ENCODE measurements around the gene CD28.
"Not testable (repeated sequence)": the region's sequence is repeated elsewhere in the genome, so short reads cannot be mapped to it uniquely, and the experiment has no call there.

The CD28 gene

DNA sequence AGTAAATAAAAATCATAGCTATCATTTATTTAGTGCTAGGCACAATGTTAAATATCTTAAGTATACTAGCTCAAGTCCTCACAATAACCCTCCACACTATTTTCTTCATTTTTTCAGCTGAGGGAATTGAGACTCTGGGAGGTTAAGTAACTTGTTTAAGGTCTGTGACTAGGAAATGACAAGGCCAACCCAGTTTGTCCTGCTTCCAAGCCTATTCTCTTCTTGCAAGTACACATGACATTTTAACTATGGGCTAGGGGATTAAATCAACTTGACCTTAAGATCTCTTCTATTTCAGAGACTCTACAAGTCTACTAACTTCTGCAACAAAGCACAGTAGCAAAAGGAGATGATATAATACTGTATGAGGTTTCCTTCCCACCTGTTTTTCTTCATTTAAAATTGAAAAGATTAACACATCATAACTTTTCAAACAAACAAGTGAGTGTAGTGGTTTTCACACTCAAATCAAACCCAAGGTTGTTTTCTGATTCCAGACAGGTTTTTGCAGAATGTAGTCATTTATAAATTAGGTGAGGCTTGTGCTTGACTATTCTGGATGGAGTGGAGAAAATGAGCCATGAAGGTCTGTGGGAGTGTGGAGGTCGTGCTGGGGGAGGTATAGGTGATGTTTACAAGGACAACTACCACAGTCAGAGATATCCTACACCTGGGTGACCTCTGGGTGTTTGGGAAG lies 57.0 kb downstream of the CD28 start:
- Histone ChIP-seq H3K9ac (ENCODE audit: low read length) (no peak overlapping the region), H3K27me3 (ENCODE audit: control insufficient read depth, insufficient read depth, low read length) (no peaks in the 10 kb centered on the region), H3K4me3 (ENCODE audit: low read length) (no peak overlapping the region), H3K27ac (ENCODE audit: low read depth, low read length) (no peak overlapping the region), H3K36me3 (ENCODE audit: control insufficient read depth, insufficient read depth, low read length) (no peaks in the 10 kb centered on the region), H3K4me1 (ENCODE audit: control insufficient read depth, insufficient read depth, low read length) (no peaks in the 10 kb centered on the region)

DNA sequence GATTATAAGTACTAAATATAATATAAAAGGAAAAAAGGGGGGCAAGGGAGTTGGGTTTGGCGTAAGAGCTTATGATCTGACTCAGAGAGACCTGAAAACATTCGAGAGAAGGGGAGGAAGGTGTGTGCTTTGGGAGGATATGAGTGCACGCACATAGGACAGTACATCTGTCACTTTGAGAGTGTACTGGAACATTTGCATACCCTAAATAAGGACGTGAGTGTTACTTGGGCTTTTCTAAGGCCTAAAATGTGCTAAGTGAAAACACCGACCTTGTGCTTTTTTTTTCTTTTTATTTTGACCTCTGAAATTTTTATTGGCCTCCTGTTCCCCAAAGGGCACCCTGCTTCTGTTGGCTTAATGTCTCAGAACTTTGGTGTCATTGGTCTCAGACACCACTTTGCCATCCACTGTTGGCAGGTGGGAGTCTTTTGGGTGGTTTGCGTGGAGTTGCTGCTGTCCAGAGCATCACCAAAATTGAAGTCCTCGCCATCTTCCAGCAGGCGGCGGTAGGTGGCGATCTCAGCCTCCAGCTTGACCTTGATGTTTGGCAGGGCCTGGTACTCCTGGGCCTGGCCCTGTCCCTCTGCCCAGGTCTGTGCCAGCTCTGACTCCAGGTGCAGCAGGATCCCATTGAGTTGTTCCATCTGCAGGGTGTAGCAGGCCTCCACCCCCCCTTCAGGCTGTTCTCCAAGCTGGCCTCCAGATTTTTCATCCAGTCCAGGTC lies 57.7 kb downstream of the CD28 start:
- H3K36me3 ChIP-seq (ENCODE audit: control insufficient read depth, insufficient read depth, low read length) = no peaks in the 10 kb centered on the region
- H3K27ac ChIP-seq (ENCODE audit: low read depth, low read length) = no peak overlapping the region
- no peak overlapping the region for H3K9ac ChIP-seq (ENCODE audit: low read length)
- no peak overlapping the region for H3K4me3 ChIP-seq (ENCODE audit: low read length)
- no peaks in the 10 kb centered on the region for H3K4me1 ChIP-seq (ENCODE audit: control insufficient read depth, insufficient read depth, low read length)
- no peaks in the 10 kb centered on the region for H3K27me3 ChIP-seq (ENCODE audit: control insufficient read depth, insufficient read depth, low read length)

DNA sequence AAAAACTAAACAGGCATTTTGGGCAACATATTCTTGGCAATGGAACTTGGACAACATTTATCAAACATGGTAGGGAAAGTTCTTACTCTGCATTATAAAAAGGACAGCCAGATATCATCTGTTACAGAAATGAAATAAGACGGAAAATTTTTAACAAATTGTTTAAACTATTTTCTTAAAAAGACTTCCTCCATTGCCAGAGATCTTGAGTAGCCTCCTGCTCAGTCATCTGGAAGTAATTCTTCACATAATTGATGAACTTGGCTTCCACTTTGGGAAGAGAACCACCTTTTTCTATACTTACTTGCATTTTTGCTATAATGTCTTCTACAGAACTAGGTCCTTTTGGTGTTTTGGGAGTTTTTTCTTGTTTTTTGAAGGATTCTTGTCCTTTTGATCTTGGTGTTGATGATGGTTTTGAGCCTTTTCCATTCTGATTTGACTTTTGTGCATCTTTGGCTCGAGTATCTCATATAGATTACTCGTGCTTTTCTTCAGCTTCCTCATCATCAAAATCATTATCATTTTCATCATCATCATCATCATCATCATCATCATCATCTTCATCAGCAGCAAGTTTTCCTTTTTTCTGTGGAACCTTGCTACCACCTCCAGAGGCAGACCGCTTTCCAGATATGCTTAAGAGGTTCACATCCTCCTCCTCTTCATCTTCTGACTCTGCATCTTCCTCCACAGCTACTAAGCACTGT lies 66.2 kb downstream of the CD28 start:
- no peak overlapping the region for H3K27ac ChIP-seq (ENCODE audit: low read depth, low read length)

DNA sequence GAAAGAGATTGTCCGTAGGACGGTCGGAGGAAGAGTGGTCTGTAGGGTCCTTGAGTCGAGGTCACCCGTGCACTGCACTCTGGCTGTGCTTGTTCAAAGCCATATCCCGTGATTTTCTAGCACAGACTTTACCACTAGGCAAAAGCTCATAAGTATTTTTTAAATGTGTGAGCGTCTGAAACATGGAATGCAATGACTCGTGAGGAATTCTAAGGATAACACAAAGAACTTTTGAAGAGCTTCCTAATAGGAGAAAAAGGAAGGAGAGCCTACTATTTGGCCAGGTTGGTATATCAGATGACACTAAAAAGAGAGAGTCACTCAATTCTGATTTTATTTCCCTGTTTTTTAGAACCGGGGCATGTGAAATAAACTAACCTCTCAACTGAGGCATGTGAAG lies 68.3 kb downstream of the CD28 start:
- no peaks in the 10 kb centered on the region for H3K36me3 ChIP-seq (ENCODE audit: control insufficient read depth, insufficient read depth, low read length)

More for the DNA sequence above, 66.2 kb downstream of the CD28 start:
- H3K4me3 ChIP-seq (ENCODE audit: low read length) = no peak overlapping the region
- no peak overlapping the region for H3K9ac ChIP-seq (ENCODE audit: low read length)
- no peaks in the 10 kb centered on the region for H3K4me1 ChIP-seq (ENCODE audit: control insufficient read depth, insufficient read depth, low read length)
- no peaks in the 10 kb centered on the region for H3K36me3 ChIP-seq (ENCODE audit: control insufficient read depth, insufficient read depth, low read length)
- H3K27me3 ChIP-seq (ENCODE audit: control insufficient read depth, insufficient read depth, low read length) = no peaks in the 10 kb centered on the region

DNA sequence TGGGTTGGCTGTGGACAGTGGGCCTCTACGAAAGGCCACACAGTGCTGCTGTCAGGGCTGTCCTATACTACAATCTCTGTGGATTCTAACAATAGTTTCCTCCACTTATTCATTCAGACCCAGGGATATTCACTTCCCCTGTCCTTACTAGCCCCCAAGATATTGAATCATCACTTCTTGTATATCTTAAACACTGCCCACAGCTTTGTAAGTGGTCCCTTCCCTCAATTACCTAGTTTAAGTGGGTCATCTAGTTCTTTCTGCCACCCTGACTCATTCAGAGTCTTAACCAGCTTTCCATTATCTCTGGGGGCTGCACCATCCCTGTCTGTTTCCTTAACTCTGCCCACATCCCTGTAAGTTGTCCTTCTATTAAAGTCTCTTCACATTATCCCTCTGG lies 69.2 kb downstream of the CD28 start:
- H3K4me3 ChIP-seq (ENCODE audit: low read length) = no peak overlapping the region
- no peaks in the 10 kb centered on the region for H3K27me3 ChIP-seq (ENCODE audit: control insufficient read depth, insufficient read depth, low read length)
- H3K4me1 ChIP-seq (ENCODE audit: control insufficient read depth, insufficient read depth, low read length) = no peaks in the 10 kb centered on the region
- H3K27ac ChIP-seq (ENCODE audit: low read depth, low read length) = no peak overlapping the region
- no peaks in the 10 kb centered on the region for H3K36me3 ChIP-seq (ENCODE audit: control insufficient read depth, insufficient read depth, low read length)
- no peak overlapping the region for H3K9ac ChIP-seq (ENCODE audit: low read length)

More for the DNA sequence above, 68.3 kb downstream of the CD28 start:
- Histone ChIP-seq H3K27me3 (ENCODE audit: control insufficient read depth, insufficient read depth, low read length) (no peaks in the 10 kb centered on the region), H3K4me1 (ENCODE audit: control insufficient read depth, insufficient read depth, low read length) (no peaks in the 10 kb centered on the region), H3K4me3 (ENCODE audit: low read length) (no peak overlapping the region), H3K27ac (ENCODE audit: low read depth, low read length) (no peak overlapping the region), H3K9ac (ENCODE audit: low read length) (no peak overlapping the region)

DNA sequence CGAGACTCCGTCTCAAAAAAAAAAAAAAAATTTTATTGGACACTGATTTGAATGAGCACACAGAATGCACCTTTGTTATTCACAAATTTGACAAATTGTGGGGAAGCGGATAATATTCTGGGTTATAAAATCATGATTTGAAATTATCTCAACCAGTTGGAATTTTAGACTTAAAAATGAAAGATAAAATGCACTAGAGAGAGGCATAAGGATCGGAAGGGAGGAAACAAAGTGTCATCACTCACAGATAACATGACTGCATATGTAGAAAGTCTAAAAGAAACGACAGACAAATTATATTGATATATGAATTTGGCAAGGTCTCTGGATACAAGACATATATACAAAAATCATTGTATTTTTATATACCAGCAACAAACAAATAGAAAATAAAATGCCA lies 70.6 kb downstream of the CD28 start:
- no peak overlapping the region for H3K27ac ChIP-seq (ENCODE audit: low read depth, low read length)
- H3K36me3 ChIP-seq (ENCODE audit: control insufficient read depth, insufficient read depth, low read length) = no peaks in the 10 kb centered on the region
- H3K4me3 ChIP-seq (ENCODE audit: low read length) = no peak overlapping the region
- H3K27me3 ChIP-seq (ENCODE audit: control insufficient read depth, insufficient read depth, low read length) = no peaks in the 10 kb centered on the region
- H3K4me1 ChIP-seq (ENCODE audit: control insufficient read depth, insufficient read depth, low read length) = no peaks in the 10 kb centered on the region
- no peak overlapping the region for H3K9ac ChIP-seq (ENCODE audit: low read length)

DNA sequence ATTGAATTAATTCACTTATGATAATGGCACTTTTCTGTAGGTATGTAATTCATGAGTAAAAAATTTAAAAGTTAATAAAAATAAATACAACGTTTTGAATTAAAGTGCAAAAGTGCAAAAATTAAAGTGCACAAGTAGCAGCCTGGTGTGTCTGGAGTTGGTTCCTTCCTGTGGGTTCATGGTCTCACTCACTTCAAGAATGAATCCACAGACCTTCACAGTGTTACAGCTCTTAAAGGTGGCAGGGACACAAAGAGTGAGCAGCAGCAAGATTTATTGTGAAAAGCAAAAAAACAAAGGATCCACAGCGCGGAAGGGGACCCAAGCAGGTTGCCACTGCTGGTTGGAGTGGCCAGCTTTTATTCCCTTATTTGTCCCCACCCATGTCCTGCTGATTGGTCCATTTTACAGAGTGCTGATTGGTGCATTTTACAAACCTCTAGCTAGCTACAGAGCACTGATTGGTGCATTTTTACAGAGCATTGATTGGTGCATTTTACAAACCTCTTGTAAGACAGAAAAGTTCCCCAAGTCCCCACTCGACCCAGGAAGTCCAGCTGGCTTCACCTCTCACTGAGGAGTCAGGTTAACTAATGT lies 73.1 kb downstream of the CD28 start:
- not testable (repeated sequence) for H3K27me3 ChIP-seq (ENCODE audit: control insufficient read depth, insufficient read depth, low read length); H3K27ac ChIP-seq (ENCODE audit: low read depth, low read length); H3K9ac ChIP-seq (ENCODE audit: low read length); H3K4me3 ChIP-seq (ENCODE audit: low read length); H3K36me3 ChIP-seq (ENCODE audit: control insufficient read depth, insufficient read depth, low read length)
- H3K4me1 ChIP-seq (ENCODE audit: control insufficient read depth, insufficient read depth, low read length) = peaks cover 11% of the 10 kb centered on the region

DNA sequence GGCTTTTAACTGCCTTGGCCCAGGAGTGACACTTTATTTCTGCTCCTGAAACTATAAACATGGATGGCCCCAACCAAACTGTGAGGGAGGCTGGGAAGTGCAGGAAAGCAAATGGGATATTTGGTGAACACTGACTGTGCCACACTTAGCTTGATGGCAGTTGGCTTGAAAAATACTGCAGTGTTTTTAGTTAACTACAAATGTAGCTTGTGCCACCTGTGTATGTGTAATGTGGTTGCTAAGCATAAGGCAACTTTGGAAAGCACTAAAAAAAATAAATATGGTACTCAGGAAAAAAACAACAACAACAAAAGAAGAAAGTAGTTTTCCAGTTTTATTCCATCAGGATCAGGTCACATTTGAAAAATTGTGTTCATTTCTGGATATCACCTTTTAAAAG lies 73.8 kb downstream of the CD28 start:
- Histone ChIP-seq H3K9ac (ENCODE audit: low read length) (no peak overlapping the region), H3K27ac (ENCODE audit: low read depth, low read length) (no peak overlapping the region), H3K4me1 (ENCODE audit: control insufficient read depth, insufficient read depth, low read length) (peaks cover 11% of the 10 kb centered on the region), H3K27me3 (ENCODE audit: control insufficient read depth, insufficient read depth, low read length) (no peaks in the 10 kb centered on the region), H3K4me3 (ENCODE audit: low read length) (no peak overlapping the region), H3K36me3 (ENCODE audit: control insufficient read depth, insufficient read depth, low read length) (no peaks in the 10 kb centered on the region)

DNA sequence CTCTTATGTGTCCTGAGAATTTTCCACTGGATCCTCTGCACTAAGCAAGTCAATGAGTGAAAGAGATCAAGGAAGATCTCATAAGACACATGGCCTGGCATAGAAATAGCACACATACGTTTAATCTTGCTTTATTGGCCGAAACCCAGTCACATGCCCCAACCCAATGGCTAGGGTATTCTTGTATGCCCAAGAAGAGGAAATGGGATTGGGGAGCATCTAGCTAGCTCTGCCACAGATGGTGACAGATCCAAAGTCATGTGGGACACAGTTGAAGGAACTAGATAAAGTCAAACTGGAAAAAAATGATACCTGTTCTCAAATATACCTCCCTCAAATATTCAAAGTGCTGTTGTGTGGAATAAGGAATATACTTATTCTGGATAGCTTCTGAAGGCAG lies 74.7 kb downstream of the CD28 start:
- no peak overlapping the region for H3K9ac ChIP-seq (ENCODE audit: low read length)
- H3K27me3 ChIP-seq (ENCODE audit: control insufficient read depth, insufficient read depth, low read length) = no peaks in the 10 kb centered on the region
- no peak overlapping the region for H3K27ac ChIP-seq (ENCODE audit: low read depth, low read length)
- no peak overlapping the region for H3K4me3 ChIP-seq (ENCODE audit: low read length)
- H3K36me3 ChIP-seq (ENCODE audit: control insufficient read depth, insufficient read depth, low read length) = no peaks in the 10 kb centered on the region
- peaks cover 11% of the 10 kb centered on the region for H3K4me1 ChIP-seq (ENCODE audit: control insufficient read depth, insufficient read depth, low read length)

DNA sequence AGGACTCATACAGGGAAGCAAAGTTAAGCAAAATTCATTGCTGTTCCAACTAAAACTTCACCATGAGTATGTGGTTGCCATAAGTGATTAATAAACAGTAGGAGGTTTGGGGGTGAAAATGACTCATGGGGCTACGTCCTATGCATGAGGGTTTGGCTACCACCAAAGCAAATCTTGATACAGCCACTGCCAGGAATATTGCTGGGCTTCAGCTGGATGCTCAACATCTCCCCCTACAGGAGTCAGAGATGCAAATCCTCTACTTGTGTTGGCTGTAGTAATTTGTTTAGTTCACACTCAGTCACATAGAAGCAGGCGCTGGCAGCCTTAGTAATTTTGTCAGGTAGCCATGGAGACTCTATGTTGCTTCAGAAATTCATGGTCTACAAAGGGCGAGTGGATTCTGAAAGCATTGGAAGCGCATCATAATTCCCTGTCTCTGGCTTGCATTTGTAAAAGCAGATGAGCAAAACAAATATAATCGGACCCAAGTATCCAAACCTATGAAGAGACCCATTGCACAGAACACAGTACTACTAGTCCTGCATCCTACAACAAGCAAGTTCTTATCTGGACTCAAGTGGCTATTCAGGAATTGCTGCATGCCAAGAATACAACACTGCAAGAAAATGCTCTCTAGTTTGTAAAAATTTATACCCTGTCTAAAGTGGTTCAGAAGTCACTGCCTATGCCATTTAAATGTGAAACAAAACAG lies 76.0 kb downstream of the CD28 start:
- H3K27me3 ChIP-seq (ENCODE audit: control insufficient read depth, insufficient read depth, low read length) = no peaks in the 10 kb centered on the region
- H3K27ac ChIP-seq (ENCODE audit: low read depth, low read length) = peak overlapping the region; percentile 28
- H3K36me3 ChIP-seq (ENCODE audit: control insufficient read depth, insufficient read depth, low read length) = no peaks in the 10 kb centered on the region
- no peak overlapping the region for H3K4me3 ChIP-seq (ENCODE audit: low read length)
- peaks cover 11% of the 10 kb centered on the region for H3K4me1 ChIP-seq (ENCODE audit: control insufficient read depth, insufficient read depth, low read length)
- H3K9ac ChIP-seq (ENCODE audit: low read length) = no peak overlapping the region

DNA sequence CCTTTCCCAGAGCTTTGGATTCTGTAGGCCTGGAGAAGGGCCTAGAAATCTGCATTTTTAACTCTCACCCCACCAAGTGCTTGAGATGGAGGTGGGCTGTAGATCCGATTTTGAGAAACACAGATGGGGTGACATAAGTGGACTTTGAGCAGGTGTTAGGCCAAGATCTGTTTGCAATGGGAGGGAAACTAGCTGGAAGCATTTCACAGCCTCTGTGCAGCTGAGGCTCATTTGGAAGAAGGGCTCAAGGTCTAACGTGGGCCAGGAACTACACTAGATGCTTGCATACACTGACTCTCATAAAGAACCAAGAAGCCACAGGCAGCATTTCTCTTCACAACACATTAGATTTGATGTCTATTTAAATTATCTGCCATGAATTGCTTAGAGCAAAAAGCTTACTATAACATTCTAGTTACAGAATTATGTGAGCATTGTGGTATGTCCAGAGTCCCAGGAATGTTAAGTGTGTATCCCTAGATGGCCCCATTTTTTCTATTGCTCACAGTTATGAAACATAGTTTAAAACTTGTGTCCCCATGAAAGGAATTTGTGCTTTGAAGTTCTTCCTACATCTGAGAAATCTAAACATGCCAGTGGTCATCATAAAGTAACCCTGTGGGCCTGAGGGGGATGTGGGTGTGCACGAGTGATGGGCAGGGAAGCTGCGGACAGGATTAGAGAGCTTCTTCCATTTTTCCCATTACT lies 77.2 kb downstream of the CD28 start:
- no peaks in the 10 kb centered on the region for H3K36me3 ChIP-seq (ENCODE audit: control insufficient read depth, insufficient read depth, low read length)
- H3K27me3 ChIP-seq (ENCODE audit: control insufficient read depth, insufficient read depth, low read length) = no peaks in the 10 kb centered on the region
- H3K4me3 ChIP-seq (ENCODE audit: low read length) = no peak overlapping the region
- peak overlapping the region; percentile 8 for H3K27ac ChIP-seq (ENCODE audit: low read depth, low read length)
- H3K9ac ChIP-seq (ENCODE audit: low read length) = no peak overlapping the region
- H3K4me1 ChIP-seq (ENCODE audit: control insufficient read depth, insufficient read depth, low read length) = peaks cover 11% of the 10 kb centered on the region

Data from rectal smooth muscle tissue (tissue), 1 donor.